ENCODE results near the gene CTXN2.
A peak's percentile ranks its signal among the peaks of the same experiment; 100 is the strongest.

Gene CTXN2

DNA sequence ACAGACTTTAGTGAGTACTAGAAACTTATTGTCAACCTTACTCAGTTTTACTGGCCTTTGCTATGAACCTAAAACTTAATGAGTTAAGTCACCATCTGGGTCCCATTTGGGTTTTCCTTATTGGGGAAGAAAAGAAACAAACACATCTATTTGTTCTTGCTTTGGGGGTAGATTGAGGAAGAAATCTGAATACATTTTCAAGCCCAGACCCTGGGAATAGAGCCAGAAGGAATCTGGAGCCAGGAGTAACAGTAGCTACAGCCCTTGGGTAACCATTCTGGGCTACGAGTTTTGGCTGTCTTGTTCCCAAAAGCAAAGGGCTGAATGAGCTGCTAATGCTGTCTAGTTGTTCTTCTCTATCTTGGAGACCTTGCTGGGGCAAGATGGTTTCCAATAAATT, 31.2 kb downstream of the CTXN2 start:
- no peak for DNase-seq (ENCODE audit: low spot score)

DNA sequence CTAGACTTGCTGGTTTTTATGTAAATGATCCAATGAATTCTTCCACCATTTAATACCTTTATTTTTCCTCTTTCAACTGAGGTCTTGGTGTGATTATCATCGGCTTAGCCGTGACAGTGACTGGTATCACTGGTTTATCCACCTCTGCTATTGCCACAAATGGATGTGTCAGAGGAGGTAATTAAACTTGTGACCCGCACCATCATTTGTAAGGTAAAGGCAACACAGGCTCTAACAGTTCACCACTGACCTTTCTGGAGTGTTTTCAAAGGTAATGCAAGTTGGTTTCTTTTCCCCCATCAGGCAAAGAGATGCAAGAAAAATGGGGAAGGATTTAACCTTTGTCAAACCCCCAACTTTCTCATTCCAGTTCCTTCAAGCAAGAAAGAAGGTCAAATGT, 34.3 kb downstream of the CTXN2 start:
- DNase-seq (ENCODE audit: low spot score): no peak

DNA sequence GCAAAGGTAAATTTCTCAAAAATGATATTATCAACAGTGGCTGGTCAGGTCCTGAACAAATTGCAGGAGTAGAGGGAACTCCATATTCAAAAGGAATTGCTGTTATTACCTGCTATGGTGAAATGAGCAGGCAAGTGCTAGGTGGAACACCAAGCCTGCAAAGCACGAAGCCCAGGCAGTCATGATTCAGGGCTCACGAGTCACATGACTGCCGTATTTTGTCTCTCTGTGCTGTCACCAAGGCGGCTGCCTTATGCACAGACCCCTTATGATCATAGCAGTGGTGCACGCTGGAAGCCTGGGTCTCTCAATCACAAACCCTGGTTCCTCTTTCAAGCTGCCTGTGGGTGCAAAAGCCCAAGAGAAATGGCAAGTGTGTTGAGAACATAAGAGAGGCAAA, 39.0 kb downstream of the CTXN2 start:
- no peak for DNase-seq (ENCODE audit: low spot score)

DNA sequence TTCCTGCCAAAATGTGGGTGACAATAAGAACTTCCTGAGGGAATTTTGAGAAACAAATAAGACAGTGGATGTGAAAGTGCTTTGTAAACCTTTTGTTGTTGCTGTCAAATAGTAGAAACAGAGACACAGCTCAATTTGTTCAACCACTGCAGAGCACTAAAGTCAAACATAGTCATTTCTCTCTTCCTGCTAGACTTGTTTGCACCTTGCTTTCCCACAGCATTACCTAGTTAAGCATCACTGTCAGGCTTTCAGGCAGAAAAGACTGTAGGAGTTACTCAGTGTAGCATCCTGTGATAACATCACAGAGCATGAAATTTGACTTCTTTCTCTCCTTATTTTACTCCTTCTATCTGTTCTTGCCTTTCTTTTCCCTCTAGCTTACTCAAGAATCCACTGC, 41.8 kb downstream of the CTXN2 start:
- no peak for DNase-seq (ENCODE audit: low spot score)

DNA sequence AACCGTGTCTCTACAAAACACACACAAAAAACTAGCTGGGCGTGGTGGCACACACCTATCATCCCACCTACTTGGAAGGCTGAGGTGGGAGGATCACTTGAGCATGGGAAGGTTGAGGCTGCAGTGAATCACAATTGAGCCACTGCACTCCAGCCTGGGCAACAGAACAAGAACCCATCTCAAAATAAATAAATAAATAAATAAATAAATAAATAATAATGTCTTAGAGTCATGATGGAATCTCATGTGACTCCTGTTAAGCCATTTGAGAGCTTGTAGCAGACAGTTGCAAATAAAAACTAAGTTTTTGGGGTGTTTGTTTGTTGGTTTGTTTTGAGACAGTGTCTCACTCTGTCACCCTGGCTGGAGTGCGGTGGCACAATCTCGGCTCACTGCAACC, 47.9 kb downstream of the CTXN2 start:
- DNase-seq (ENCODE audit: low spot score): no peak

DNA sequence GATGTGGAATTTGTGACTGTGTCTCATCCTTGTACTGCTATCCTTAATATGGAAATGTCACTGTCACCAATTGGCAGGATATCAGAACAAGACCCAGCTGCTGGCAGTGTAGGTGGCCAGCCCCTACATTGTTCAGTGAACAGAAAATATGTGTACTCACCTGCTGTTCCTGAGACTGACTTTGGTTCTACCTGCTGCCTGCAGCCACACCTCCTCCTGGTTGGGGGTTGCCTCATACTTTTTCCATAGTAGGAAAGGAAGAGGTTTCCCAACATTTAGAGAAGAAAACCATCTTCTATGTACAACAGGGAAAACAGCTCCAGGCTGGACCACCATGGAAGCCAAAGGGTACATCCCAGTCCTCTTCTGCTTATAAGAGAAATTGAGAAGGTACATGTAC, 50.5 kb downstream of the CTXN2 start:
- DNase-seq (ENCODE audit: low spot score): no peak

DNA sequence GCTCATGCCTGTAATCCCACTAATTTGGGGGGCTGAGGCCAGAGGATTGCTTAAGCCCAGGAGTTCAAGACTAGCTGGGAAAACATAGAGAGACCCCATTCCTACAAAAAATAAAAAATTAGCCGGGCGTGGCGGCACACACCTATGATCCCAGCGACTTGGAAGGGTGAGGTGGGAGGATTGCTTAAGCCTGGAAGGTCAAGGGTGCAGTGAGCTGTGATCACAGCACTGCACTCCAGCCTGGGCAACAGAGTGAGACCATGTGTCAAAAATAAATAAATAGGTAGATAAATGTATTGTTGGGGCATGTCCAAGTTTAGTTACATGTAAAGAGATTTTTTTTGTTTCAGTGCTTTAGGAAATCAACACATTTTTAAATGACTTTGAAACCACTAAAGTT, 51.1 kb downstream of the CTXN2 start:
- no peak for DNase-seq (ENCODE audit: low spot score)

DNA sequence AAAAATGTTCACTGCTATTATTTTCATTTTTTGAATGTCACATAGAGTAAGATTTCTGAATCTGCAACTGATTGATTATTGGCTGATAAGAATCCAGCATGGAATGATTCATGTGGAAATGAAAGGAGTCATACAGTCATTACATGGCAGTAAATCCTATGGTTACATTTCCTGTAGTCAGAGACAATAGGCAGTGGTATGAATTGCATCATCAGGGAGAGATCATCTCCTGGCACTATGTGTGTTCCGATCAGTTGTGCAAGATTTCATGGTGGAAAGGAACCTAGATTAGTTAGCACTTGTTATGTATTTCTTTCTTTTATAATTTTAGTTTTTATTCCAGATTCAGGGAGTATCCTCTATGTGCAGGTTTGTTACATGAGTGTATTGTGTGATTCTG, 53.5 kb downstream of the CTXN2 start:
- no peak for DNase-seq (ENCODE audit: low spot score)

DNA sequence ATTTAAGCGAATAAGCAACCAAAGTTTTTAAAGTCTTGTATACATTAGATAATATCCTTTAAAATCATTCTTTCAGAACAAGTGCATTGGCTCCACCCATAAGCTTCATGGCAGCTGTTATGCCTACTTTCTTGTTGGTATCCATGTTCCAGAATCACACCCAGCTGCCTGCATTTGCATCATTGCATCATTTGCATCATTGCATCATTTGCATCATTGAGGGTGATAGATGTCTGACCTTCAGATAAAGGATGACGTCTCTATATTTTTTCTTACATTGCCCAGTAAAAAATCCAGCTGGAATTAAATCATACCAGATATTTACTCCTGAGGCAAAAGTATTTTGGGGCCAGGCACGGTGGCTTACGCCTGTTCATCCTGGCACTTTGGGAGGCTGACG, 56.9 kb downstream of the CTXN2 start:
- no peak for DNase-seq (ENCODE audit: low spot score)

DNA sequence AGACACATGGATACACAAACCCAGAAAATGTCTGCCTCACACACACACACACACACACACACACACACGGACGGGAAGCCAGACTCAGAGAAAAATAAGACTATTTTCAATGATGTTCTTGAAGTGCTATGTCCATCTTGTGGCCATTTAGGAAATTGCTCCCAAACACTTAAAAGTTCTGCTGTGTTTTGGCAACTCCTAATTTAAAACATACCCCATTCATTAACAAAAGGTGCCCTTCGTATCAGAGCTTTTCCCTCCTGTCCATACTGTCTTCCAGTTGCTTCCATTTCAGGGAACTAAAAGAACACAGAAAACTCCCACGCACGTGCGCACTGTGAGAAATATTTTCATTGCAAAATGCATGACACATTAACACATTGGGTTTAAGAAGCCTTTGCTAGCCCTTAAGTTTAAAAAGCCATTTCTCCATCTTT, 59.2 kb downstream of the CTXN2 start:
- peak; percentile 30 for DNase-seq (ENCODE audit: low spot score)

DNA sequence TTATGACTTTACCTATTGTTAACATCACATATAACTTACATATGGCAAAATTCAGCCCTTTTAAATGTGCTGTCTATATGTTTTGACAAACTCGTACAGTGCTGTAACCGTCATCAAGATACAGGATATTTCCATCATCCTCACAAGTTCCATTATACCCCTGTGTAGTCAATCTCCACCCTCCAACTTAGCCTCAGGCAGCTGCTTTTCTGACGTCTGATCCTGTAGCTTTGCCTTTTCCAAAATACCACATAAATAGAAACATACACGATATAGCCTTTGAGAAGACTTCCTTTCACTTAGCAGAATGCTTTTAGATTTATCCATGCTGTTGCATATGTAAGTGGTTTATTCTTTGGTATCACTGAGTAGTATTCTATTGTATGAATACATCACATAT, 61.7 kb downstream of the CTXN2 start:
- no peak for DNase-seq (ENCODE audit: low spot score)
